Panc1 (cell line): ENCODE data around the gene MAPKAP1. TPM values are rescaled to one million over a fixed set of nuclear protein-coding genes. Genes with fewer than 3 reads are reported as not detected.

ENCODE experiments used
- ATAC-seq: fragments of 200-7000 bp; cut with Tn5 transposase; 2 replicates; pipeline ENCODE4 v1.9.1; 2020; ENCODE audit warnings: mild to moderate bottlenecking, moderate library complexity
- BruUV-seq: library from RNA; stranded (reverse); fragments of 400-500 nt; replicated peaks from 2 replicates; lab custom pipeline; 2021; lab: Mats Ljungman, UMichigan
- CTCF ChIA-PET: fragments of 300-600 bp; sonication (Branson Sonifier 250); formaldehyde crosslinking; loops from one replicate; lab custom pipeline; 2022; ENCODE audit warnings: antibody characterized with exemption; lab: Charles Lee
- POLR2A ChIA-PET: fragments of 300-600 bp; sonication (Branson Sonifier 250); formaldehyde crosslinking; loops from one replicate; lab custom pipeline; 2022; ENCODE audit warnings: antibody characterized with exemption; lab: Charles Lee
- DNase-seq: peaks from one replicate; pipeline ENCODE4 v3.0.0-alpha.2; 2010; ENCODE audit warnings: low read depth, low spot score
- H3K27ac ChIP-seq: 2 replicates; pipeline ENCODE4 v1.5.1; 2011; ENCODE audit warnings: mild to moderate bottlenecking, low read length, inconsistent platforms
- H3K27me3 ChIP-seq: fragments of 200-500 bp; sonication (Bioruptor generic); 2 replicates; pipeline ENCODE4 v1.6.0; 2014; ENCODE audit warnings: low read length, inconsistent platforms; ENCODE audit not compliant: control insufficient read depth, insufficient read depth
- H3K36me3 ChIP-seq: fragments of 200-500 bp; sonication (Bioruptor generic); 2 replicates; pipeline ENCODE4 v1.5.1; 2014; ENCODE audit warnings: inconsistent platforms, mild to moderate bottlenecking, low read length, moderate library complexity; ENCODE audit not compliant: control insufficient read depth, insufficient read depth
- H3K4me1 ChIP-seq: 2 replicates; pipeline ENCODE4 v1.5.1; 2011; ENCODE audit warnings: inconsistent platforms, mild to moderate bottlenecking, low read length, moderate library complexity; ENCODE audit not compliant: control insufficient read depth, insufficient read depth
- H3K4me3 ChIP-seq, 2 experiments: 2 replicates each; pipeline ENCODE4 v1.5.1; 2011 to 2012; ENCODE audit warnings: low read depth in 2 of 2, low read length in 2 of 2, mild to moderate bottlenecking in 2 of 2, inconsistent platforms in 1 of 2, moderate library complexity in 1 of 2
- H3K9me3 ChIP-seq: fragments of 200-500 bp; sonication (Bioruptor generic); 2 replicates; pipeline ENCODE4 v1.5.1; 2014; ENCODE audit warnings: low read depth, mild to moderate bottlenecking, inconsistent platforms, low read length, moderate library complexity; ENCODE audit not compliant: control insufficient read depth, insufficient read depth
- POLR2AphosphoS5 ChIP-seq: IDR thresholded peaks from 2 replicates; pipeline ENCODE4 v1.6.1; 2012; ENCODE audit warnings: mild to moderate bottlenecking, low read depth, low read length, moderate library complexity
- REST ChIP-seq, 2 experiments: IDR thresholded peaks; 2 replicates each; pipeline ENCODE4 v1.6.1; 2011 to 2012; ENCODE audit warnings: low read depth in 2 of 2, control low read depth in 1 of 2, low read length in 1 of 2, mild to moderate bottlenecking in 1 of 2, moderate library complexity in 1 of 2; ENCODE audit not compliant: insufficient read depth in 1 of 2
- SIN3A ChIP-seq: IDR thresholded peaks from 2 replicates; pipeline ENCODE4 v1.6.1; 2012; ENCODE audit warnings: low read depth, mild to moderate bottlenecking, low read length, moderate library complexity, borderline replicate concordance; ENCODE audit not compliant: insufficient read depth
- TCF7L2 ChIP-seq: IDR thresholded peaks from 2 replicates; pipeline ENCODE4 v1.6.1; 2011; ENCODE audit warnings: mild to moderate bottlenecking, low read depth, low read length, inconsistent platforms
- in situ Hi-C: cut with HindIII; loops from 2 replicates; pipeline ENCODE4 v1.10.0; 2016; ENCODE audit warnings: low sequenced_read_pairs, low pct_unique_long_range_greater_than_20kb
- intact Hi-C: fragments of 100-400 bp; cut with micrococcal nuclease; formaldehyde crosslinking; loops from one replicate; pipeline ENCODE4 v1.10.0; 2022; ENCODE audit not compliant: unreplicated experiment
- total RNA-seq: library from RNA; stranded (reverse); gene quantifications from one replicate; pipeline ENCODE4 v1.2.1, GENCODE V29; 2021; ENCODE audit not compliant: unreplicated experiment
- TF ChIP-seq, protein P1 (sequence below): fragments of 450-650 bp; IDR thresholded peaks from 2 replicates; pipeline ENCODE4 v1.5.1; 2017; ENCODE audit warnings: mild to moderate bottlenecking

Gene MAPKAP1
- total RNA-seq, 1 experiment from 2014 or later: 72.7 TPM

DNA sequence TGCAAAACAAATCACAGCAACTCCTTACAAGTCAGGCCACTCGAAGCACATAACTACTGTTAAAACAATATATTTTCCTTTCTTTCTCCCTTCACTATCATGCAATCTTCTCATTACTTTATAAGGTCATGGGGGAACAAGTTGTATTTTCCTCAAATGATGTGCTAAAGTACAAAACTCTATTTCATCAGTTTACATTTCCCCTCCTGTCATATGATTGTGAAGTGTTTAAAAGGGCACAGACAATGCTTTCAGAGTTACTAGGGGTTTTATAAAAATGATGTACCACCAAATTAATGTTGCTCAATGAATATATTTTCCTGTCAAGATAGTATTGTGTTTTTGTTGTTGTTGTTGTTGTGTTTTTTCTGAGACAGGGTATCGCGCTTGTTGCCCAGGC lies 34.1 kb downstream of the MAPKAP1 start:
- H3K4me3 ChIP-seq: no peak overlapping the region
- TF ChIP-seq REST (IDR thresholded peaks at IDR 0.05; ENCODE audit: insufficient read depth in 1 of 2, low read depth in 2 of 2, low read length in 1 of 2): no peak
- TF ChIP-seq POLR2AphosphoS5: no peak
- TF ChIP-seq SIN3A: no peak
- TF ChIP-seq, protein P1, sequence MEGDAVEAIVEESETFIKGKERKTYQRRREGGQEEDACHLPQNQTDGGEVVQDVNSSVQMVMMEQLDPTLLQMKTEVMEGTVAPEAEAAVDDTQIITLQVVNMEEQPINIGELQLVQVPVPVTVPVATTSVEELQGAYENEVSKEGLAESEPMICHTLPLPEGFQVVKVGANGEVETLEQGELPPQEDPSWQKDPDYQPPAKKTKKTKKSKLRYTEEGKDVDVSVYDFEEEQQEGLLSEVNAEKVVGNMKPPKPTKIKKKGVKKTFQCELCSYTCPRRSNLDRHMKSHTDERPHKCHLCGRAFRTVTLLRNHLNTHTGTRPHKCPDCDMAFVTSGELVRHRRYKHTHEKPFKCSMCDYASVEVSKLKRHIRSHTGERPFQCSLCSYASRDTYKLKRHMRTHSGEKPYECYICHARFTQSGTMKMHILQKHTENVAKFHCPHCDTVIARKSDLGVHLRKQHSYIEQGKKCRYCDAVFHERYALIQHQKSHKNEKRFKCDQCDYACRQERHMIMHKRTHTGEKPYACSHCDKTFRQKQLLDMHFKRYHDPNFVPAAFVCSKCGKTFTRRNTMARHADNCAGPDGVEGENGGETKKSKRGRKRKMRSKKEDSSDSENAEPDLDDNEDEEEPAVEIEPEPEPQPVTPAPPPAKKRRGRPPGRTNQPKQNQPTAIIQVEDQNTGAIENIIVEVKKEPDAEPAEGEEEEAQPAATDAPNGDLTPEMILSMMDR: no peak
- TF ChIP-seq TCF7L2: no peak
- POLR2A ChIA-PET: interaction anchor here (0.6 kb wide), 1 partner anchor 398 kb away, joined by 14 read pairs; no protein-coding TSS in a partner anchor
- BruUV-seq: no TSS peak
- no peaks in the 10 kb centered on the region for H3K9me3 ChIP-seq
- H3K27ac ChIP-seq: no peak overlapping the region
- no peaks in the 10 kb centered on the region for H3K27me3 ChIP-seq
- H3K4me1 ChIP-seq: peaks cover 16% of the 10 kb centered on the region
- ATAC-seq (no peak), DNase-seq (no peak)
- CTCF ChIA-PET: no interaction called here
- no peaks in the 10 kb centered on the region; the same call in 1 of the 2 replicates for H3K36me3 ChIP-seq
- intact Hi-C loops (no loop called here), in situ Hi-C loops (no loop called here)

DNA sequence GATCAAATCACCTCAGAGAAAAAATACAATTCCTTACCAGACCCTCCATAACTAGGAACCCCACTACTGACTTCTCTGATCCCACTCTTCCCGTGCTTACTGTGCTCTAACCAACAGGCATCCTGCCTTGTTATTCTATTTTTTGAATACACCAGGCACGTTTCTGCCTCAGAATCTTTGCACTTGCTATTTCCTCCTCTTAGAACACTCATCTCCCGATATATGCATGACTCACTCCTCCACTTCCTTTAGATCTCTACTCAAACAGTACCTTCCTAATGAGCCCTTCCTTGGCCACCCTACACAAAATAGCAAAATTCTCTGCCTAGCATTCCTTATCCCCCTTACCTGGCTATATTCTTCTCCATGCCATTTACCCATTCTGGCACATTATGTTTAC lies 43.9 kb downstream of the MAPKAP1 start:
- BruUV-seq: no TSS peak
- Histone ChIP-seq H3K27ac (no peak overlapping the region), H3K27me3 (no peaks in the 10 kb centered on the region), H3K4me1 (no peaks in the 10 kb centered on the region), H3K9me3 (no peaks in the 10 kb centered on the region), H3K36me3 (no peaks in the 10 kb centered on the region; the same call in 1 of the 2 replicates), H3K4me3 (no peak overlapping the region)
- POLR2A ChIA-PET: no interaction called here
- in situ Hi-C loops (no loop called here), intact Hi-C loops (no loop called here)
- CTCF ChIA-PET: no interaction called here
- DNase-seq (peak; percentile 27), ATAC-seq (peak; percentile 82)
- TF ChIP-seq SIN3A: no peak
- TF ChIP-seq REST (IDR thresholded peaks at IDR 0.05; ENCODE audit: insufficient read depth in 1 of 2, low read depth in 2 of 2, low read length in 1 of 2): no peak
- TF ChIP-seq POLR2AphosphoS5: no peak
- TF ChIP-seq, protein P1: no peak
- no peak for TF ChIP-seq TCF7L2
